Epithelial cell of esophagus (primary cell): ENCODE data around the gene SDF2L1.
A peak's percentile ranks its signal among the peaks of the same experiment; 100 is the strongest.
"Not testable (repeated sequence)": the region's sequence is repeated elsewhere in the genome, so short reads cannot be mapped to it uniquely, and the experiment has no call there.

Source experiments
- DNase-seq: peaks from one replicate; pipeline ENCODE4 v3.0.0; 2010; ENCODE audit warnings: low read depth
- H3K4me3 ChIP-seq: 2 replicates; pipeline ENCODE4 v1.5.1; 2011; ENCODE audit warnings: mild to moderate bottlenecking, low read length, control low read depth
- TF ChIP-seq, protein P1 (sequence below): IDR thresholded peaks from 2 replicates; pipeline ENCODE4 v1.5.1; 2011; ENCODE audit warnings: low read depth, mild to moderate bottlenecking, low read length, control low read depth, inconsistent platforms; ENCODE audit not compliant: insufficient read depth; ENCODE audit errors: missing control alignments

The SDF2L1 gene

GRCh38 chr22:21599053-21599893 is 42.8 kb upstream of the SDF2L1 start:
- H3K4me3 ChIP-seq = no peak overlapping the region
- TF ChIP-seq, protein P1, sequence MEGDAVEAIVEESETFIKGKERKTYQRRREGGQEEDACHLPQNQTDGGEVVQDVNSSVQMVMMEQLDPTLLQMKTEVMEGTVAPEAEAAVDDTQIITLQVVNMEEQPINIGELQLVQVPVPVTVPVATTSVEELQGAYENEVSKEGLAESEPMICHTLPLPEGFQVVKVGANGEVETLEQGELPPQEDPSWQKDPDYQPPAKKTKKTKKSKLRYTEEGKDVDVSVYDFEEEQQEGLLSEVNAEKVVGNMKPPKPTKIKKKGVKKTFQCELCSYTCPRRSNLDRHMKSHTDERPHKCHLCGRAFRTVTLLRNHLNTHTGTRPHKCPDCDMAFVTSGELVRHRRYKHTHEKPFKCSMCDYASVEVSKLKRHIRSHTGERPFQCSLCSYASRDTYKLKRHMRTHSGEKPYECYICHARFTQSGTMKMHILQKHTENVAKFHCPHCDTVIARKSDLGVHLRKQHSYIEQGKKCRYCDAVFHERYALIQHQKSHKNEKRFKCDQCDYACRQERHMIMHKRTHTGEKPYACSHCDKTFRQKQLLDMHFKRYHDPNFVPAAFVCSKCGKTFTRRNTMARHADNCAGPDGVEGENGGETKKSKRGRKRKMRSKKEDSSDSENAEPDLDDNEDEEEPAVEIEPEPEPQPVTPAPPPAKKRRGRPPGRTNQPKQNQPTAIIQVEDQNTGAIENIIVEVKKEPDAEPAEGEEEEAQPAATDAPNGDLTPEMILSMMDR = no peak
- DNase-seq = no peak

DNA sequence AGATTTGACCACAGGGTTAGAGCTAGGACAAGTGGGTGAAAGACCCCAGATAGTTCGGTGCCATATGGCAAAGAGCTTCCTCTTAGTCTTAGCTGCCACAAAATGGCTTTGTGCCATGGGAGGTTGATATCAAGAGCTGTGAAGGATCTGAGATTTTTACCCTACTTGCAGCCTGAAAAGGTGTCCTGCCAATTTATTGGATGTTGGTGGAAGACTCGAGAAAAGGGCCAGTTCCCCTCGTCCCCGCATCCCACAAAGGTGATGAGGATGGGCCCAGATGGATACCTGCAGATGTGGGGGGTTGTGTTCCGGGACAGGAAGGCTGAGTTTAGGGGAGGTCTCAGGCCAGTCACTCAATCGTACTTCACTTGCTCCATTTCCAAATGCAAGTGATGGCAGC is 39.5 kb upstream of the SDF2L1 start:
- DNase-seq = no peak
- TF ChIP-seq, protein P1 = no peak
- H3K4me3 ChIP-seq = no peak overlapping the region

DNA sequence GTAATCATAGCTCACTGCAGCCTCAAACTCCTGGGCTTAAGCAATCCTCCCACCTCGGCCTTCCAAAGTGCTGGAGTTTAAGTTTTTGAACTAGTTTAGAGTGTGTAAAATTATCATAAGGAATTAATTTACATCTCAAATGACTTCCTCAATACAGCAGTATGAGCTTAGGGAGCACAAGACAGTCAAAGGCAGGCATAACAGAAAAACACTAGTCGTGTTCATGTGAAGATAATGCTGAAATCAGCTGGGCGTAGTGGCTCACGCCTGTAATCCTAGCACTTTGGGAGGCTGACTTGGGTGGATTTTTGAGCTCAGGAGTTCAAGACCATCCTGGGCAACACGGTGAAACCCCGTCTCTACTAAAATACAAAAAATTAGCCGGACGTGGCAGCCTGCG is 38.1 kb upstream of the SDF2L1 start:
- DNase-seq = no peak
- H3K4me3 ChIP-seq = no peak overlapping the region
- TF ChIP-seq, protein P1 = no peak

DNA sequence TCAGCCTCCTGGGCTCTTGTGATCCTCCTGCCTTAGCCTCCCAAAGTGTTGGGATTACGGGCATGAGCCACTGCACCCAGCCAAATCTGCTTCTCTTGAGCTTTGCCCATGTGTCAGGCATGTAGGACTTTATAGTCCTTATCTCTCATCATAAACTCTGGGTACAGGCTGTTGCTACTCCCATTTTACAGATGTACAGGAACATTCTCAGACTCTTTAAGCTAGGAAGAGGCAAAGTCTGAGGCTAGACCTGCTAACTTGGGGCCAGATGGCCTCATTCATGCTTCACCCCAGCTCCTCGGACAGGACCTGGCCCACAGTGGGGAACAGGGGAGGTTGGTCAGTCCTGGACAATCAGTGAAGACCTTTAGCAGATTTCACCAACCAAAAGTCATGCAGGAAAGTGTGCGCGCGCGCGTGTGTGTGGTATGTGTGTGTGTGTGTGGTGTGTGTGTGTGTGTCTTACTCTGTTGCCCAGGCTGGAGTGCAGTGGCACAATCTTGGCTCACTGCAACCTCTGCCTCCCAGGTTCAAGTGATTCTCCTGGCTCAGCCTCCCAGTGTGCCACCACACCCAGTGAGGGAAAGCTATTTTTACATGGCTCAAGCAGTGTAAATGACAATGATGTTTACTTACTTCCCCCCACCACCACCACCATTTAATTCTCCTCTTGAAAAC is 36.1 kb upstream of the SDF2L1 start:
- TF ChIP-seq, protein P1 = no peak
- DNase-seq = no peak
- H3K4me3 ChIP-seq = no peak overlapping the region

GRCh38 chr22:21606775-21607174 is 35.3 kb upstream of the SDF2L1 start:
- H3K4me3 ChIP-seq = no peak overlapping the region
- DNase-seq = peak; percentile 51
- TF ChIP-seq, protein P1 = no peak

DNA sequence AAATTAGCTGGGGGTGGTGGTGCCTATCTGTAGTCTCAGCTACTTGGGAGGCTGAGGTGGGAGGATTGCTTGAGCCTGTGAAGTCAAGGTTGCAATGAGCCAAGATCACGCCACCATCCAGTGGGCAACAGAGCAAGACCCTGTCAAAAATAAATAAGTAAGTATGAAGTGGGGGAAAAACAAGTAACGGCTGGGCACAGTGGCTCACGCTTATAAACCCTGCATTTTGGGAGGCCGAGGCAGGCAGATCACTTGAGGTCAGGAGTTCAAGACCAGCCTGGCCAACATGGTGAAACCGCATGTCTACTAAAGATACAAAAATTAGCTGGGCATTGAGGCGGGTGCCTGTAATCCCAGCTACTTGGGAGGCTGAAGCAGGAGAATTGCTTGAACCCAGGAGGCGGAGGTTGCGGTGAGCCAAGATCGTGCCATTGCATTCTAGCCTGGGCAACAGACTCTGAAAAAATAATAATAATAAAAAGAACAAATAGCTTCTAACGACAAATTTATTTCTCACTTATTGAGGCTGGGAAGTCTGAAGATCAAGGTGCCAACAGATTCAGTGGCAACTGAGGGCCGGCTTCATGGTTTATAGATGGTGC is 32.4 kb upstream of the SDF2L1 start:
- DNase-seq, H3K4me3 ChIP-seq: not testable (repeated sequence)

GRCh38 chr22:21611210-21611977 is 30.7 kb upstream of the SDF2L1 start:
- H3K4me3 ChIP-seq = no peak overlapping the region
- no peak for DNase-seq
- TF ChIP-seq, protein P1 = no peak
